ENCODE results near the gene EPHA2.
"Not testable (repeated sequence)": the region's sequence is repeated elsewhere in the genome, so short reads cannot be mapped to it uniquely, and the experiment has no call there.

The EPHA2 gene

DNA sequence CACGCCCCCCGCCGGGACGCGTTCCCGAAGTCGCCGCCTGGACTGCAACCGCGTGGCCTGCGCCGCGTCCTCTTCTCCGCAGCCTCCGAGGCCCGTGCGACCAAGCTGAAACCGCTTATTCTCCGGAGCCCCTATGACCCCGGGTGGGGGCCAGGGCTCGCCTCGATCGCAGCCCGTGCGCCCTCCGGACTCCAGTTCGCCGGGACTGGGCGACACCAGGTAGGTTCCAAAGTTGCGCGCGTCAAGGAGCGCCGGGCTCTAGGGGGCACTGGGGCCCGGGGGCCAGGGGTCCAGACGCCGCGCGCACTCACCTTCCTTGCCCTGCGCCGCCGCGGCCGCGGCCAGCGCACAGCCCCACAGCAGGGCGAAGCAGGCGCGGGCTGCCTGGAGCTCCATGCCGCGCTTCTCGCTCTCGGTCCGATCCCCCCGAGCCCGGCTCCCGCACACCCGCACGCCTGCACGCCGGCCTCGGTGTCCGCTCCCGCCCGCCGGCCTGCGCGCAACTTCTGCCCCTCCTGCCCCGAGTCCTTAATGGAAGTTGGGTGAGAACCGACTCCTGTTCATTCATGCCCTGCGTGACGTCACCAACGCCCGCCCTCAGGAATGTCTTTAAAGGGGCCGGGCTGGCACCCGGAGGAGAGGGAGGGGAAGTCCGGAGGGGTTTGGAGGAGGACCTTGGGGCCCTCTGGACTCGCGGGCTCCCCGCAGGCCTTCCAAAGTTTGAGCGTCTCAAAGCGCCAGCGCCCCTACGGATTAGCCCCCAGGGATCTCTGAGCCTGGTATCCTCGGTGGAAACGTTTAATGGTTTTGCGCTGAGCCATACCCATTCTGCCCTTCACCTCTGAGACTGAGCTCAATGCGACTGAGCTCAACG is at the start of gene EPHA2:
TSS of gene EPHA2 (minus strand) at position 533 of the 874 bp plus-strand sequence. CDS start at position 396, 137 bp downstream.
- DNase-seq: peak; percentile 78

DNA sequence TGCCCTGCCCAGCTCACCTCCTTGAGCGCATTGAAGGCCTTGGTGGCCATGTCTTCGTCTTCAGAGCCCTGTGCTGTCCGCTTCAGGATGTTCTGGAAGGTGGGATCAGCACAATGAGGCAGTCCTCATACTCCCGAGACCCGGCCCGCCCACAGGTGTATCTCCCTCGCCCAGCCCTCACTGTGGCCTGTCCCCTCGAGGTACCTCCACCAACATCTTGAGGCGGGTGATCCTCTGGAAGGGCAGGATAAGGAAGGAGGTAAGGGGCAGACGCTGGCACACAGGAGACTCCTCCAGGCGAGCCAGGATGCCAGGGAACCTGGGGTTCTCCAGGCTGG is 49.4 kb upstream of the EPHA2 start:
- no peak for DNase-seq

DNA sequence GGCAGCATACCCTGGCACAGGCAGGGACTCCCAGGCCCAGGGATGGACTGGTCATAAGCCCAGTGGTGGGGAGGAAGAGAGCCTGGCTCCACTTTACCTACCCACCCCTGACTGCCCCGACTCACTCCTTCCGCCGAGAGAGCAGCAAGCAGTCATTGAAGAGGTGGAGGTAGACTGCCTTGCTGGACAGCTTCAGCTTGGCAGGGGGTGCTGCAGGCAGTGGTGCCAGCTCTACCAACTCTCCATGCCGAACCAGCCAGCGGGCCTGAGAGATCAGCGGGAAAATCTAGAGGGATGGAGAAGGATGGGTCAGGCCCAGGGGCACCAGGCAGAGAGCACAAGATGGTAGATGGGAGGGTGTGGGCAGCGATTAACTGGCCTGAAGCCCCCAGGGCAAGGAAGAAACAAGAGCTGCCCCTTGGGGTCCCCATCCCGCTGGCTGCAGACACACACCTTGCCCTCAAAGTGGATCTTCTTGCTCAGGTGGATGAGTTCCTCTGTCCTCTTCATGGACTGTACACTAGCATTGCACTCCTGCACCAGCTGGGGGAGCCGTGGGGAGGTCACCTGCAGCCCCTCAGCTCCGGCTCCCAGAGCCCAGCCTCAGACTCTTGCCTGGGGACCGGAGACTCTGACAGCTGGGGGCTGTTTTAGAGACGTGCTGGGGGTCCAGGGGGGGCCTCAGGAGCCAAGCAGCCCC is 48.9 kb upstream of the EPHA2 start:
- peak; percentile 52 for DNase-seq

DNA sequence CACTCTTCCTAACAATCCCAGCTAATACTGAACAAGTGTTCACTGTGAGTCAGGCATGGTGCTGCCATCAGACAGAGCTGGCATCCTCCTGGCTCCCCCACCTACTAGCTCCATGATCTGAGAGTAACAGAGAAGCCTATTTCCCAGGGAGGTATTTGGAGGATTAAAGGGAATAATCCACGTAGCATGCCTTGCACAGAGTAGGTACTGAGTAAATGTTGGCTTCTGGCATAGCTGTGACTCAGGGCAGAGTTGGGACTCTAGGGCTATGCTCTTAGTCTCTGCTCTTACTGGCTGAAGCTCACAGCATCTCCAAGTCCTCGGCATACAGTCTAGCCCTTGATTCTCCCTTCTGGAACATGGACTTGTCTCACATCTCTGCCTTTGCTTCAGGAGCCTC is 48.3 kb upstream of the EPHA2 start:
- DNase-seq: no peak

DNA sequence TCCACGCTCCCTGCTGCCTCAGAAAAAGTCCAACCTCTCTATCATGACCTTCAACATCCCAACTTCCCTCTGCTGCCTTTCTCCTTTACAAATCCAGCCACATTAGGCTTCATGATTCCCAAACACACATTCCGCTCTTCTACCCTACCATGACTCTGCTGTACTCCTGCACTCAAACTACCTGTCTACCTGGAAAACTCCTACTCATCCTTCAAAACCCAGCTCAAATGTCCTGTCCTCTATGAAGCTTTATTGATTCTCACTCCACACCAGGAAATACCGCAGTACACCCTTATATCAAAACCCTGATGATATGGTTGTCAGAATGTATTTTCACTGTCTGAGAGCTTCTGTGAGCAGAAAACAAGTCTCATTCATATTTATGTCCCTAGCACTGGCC is 47.7 kb upstream of the EPHA2 start:
- no peak for DNase-seq

DNA sequence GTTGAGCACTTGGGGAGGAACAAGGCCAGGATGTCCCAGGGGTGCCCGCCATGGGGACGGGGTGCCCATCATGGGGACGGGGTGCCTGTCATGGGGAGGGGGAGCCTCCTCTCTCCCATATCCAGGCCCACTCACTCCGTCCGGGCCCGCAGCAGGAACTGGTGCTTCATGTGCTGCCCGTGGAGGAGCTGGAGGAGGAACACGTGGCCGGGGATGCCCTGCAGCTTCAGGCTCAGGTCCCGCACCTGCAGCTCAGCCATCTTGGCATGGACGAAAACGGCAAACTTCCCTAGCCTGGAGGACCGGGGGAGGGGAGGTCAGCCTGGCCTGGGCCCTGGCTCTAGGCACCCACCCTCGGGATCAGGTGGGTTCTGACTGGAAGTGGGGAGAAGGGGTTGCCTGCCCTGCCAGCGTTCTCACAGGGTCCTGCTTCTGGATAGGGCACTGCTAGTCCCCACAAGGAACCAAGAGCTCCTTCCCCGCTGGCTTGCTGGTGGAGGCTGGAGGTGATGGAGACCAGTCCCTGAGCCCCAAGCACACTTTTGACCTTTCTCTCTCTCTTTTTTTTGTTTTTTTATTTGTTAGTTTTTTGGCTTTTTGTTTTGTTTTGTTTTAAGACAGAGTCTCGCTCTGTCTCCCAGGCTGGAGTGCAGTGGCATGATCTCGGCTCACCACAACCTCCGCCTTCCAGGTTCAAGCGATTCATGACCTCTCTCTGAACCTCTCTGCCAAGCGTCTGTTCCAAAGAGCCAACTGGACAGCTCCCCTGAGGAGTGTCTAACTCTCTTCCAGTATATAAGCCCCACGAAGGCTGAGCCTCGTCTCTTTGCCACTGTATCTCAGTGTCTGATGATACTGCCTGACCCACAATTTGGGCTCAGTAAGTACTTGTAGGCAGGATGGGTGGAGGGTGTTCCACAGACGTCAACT is 46.7 kb upstream of the EPHA2 start:
- no peak for DNase-seq

DNA sequence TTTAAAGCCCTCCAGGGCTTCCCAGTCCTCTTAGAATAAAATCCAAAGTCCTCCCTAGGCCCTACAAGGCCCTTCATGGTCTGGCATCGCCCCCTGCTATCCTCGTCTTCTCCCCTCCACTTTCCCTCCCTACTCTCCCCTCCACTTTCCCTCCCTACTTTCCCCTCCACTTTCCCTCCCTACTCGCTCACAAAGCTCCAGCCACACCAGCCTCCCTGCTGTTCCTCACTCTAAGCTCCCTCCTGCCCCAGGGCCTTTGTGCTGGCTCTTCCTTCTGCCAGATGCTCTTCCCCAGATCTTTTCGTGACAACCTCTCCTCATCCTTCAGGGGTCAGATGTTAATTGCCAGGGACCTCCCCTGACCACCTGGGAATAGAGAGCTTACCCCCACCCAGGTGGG is 43.8 kb upstream of the EPHA2 start:
- DNase-seq: no peak

DNA sequence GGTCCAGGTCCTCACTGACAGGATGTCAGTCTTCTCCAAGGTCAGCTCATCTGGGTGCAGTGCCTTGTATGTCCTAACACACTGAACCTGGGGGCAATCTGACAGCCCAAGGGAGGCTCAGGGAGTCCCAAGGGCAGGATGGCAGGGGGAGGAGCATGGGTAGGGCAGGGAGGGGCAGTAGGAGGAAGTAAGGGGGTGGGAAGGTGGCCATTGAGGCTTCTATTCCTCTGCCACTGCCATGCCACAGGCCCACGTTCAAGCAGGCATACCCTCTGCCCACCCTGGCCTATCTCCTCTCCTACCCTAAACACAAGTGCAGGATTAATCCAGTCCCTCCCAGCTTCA is 43.3 kb upstream of the EPHA2 start:
- DNase-seq: no peak

DNA sequence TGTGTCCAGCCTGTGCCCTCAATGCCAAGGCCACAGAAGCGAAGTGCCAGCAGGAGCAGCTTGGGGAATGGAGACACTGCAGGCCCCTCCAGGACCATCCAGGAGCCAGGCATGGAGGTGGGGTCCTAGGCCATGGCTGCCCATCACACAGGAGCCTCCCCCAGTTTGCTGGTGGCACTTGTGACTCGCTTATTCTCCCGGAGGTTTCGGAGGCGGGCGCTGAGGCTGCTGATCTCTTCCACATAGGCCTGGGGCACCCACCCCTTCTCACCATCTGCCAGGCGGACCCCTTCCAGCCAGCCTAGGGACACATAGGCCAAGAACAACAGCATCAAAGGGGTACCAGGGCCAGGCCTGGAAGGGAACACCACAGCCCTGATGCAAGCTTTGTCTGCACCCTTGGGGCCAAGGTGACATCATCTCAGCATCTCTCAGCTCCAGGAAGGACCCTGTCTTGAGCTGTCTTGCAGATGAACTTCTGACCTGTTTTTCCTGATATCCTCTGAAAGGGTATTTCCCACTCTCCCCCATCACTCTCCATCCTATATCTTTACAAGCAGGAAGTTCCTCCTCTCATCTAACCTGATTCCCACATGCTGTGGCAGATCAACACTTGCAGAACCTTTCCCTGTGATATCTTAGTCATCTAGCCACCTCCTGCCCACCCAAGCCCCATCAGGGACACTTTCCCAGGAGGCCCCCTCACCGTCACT is 42.7 kb upstream of the EPHA2 start:
- no peak for DNase-seq

DNA sequence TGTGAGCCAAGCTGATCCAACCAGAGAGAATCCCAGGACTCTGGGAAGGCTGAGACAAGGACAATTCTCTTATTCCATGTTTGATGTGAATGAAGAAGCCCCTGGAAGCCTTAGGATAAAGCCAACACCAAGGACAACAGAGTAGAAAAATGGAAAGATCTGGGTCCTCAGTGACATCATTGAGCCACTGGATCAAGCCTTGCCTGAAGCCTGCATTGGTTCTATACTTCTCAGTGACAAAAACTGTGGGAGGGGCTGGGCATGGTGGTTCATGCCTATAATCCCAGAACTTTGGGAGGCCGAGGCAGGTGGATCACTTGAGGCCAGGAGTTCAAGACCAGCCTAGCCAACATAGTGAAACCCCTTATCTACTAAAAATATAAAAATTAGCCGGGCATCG is 41.0 kb upstream of the EPHA2 start:
- no peak for DNase-seq

DNA sequence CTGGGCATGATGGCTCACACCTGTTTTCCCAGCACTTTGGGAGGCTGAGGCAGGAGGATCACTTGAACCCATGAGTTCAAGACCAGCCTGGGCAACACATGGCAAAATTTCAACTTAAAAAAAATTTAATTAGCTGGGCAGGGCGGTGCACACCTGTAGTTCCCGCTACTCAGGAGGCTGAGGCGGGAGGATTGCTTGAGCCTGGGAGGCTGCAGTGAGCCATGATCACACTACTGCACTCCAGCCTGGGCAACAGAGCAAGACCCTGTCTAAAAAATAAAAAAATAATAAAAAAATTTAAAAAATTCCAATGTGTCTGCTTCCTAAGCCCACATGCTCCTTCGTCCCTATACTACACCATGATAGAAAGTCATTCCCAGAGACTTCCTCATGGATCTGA is 40.3 kb upstream of the EPHA2 start:
- not testable (repeated sequence) for DNase-seq

DNA sequence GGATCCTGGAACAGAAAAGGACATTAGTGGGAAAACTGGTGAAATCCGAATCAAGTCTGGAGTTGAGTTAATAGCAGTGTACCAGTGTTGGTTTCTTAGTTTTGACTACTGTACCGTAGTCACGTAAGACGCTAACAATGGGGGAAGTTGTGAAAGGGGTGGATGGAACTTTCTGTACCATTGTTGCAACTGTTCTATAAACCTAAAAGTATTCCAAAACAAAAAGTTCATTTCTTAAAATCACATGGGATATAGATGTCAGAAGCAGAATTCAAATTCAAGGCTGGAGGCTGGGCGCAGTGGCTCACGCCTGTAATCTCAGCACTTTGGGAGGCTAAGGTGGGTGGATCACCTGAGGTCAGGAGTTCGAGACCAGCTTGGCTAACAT is 39.6 kb upstream of the EPHA2 start:
- no peak for DNase-seq

DNA sequence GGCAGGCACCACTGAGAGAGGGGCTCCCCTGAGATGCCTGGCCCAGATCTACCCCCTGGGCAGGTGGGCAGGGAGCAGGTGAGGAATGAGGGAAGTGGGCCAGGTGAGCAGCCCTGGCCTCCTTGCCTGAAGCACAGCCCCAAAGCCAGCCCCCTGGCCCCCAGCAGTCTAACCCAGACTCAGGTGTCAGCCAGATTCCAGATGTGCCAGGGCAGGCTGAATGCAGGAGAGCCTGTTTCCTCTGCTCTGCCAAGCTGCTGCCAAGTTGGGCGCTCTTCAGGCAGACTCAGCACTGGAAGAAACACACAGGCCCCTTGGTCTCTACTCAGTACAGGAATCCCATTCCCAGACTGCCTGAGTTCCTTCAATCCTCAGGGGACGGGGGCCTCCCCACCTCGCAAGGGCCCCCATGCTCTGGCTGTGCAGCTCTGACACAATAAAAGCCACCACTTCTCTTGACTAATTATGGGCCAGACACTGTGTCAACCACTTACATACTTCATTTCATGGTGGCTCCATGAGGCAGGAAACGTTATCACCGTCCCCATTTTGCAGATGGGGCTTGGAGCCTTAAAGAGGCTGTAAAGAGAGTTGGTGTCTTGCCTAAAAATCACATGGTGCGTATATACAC is 36.2 kb upstream of the EPHA2 start:
- peak; percentile 28 for DNase-seq

DNA sequence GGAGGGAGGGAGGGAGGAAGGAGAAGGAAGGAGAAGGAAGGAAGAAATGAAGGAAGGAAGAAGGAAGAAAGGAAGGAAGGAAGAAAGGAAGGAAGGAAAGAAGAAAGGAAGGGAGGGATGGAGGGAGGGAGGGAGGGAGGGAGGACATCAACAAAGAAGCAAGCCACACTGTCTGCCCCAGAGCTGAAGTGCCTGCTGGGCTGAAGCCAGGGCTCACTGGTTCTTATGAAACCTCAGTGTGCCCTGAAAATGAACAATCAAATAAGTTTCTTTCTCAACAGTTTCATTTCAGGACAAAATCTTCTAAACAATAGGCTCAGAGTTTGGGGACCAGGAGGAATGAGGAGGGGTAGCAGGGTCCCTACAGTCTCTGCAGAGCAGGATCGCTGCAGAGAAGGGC is 35.4 kb upstream of the EPHA2 start:
- DNase-seq: no peak

DNA sequence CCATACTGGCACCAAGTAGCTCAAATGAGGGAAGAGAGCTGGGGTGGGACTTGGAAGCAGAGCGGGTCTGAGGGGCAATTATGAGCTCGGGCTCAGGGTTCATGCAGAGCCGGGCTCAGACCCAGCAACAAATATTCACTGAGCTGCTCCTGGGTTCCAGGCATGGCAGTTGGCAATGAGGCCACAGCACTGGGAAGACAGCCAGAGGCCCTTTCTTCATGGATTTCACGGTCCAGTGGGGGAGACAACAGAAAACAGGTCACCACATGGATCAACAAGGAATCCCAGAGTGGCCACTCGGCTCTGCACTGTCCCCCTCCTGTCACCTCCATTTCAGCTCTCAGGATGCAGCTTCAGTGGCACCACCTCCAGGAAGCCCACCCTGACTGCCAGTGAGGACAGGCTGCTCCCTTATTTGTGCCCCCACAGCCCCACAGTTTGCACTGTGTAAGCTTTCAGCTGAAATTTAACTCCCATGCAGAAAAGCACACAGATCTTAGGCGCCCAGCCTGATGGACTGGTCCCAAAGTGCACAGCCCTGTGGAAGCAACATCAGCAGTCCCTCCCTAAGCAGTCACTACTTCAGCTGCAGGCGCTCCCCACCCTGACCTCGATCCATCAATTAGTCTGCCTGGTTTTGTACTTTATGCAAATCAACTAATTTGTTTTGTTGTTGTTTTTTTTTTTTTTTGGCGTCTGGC is 34.2 kb upstream of the EPHA2 start:
- peak; percentile 63 for DNase-seq

DNA sequence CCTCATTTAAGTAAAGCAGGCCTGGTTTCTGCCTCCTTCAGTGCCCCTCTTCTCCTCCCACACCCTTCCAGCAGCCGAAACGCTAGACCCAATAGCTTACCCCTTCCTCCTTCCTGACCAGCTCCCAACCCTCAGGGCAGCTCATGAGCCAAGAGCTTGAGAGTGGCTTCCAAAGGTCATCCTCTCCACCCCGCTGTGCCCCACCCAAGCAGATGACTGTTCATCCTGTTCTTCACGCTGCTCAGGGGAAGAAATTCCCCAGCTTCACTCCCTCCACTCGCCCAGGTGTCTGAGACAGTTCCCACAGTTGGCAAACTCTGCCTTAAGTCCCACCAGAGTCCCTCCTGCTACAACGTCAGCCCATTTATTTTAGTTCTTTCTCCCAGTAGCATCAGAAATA is 33.1 kb upstream of the EPHA2 start:
- DNase-seq: no peak

DNA sequence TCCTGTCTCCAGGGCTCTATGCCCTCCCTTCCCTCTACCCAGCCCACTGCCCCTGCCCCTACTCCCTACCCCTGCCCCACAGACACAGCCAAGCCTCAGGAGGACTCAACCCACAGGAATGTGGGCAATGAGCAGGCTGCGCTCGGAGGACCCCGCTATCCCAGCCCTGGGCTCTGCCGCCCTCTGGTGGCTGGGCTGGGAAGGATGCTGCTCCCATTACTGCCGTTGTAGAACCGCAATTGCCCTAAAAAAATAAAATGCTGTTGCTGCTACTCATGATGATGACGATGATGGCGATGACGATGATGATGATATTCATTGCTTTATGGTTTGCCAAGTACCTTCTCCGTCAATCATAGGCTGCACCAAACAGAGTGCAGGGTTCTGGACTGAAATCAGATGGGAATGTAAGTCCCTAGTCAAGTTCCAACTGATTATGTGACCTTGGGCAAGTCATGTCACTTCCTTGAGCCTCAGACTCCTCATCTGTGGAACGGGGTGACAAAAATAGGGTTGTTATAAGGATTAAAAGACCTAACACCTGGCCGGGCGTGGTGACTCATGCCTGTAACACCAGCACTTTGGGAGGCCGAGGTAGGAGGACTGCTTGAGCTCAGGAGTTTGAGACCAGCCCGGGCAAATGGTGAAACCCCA is 32.0 kb upstream of the EPHA2 start:
- DNase-seq: peak; percentile 53

DNA sequence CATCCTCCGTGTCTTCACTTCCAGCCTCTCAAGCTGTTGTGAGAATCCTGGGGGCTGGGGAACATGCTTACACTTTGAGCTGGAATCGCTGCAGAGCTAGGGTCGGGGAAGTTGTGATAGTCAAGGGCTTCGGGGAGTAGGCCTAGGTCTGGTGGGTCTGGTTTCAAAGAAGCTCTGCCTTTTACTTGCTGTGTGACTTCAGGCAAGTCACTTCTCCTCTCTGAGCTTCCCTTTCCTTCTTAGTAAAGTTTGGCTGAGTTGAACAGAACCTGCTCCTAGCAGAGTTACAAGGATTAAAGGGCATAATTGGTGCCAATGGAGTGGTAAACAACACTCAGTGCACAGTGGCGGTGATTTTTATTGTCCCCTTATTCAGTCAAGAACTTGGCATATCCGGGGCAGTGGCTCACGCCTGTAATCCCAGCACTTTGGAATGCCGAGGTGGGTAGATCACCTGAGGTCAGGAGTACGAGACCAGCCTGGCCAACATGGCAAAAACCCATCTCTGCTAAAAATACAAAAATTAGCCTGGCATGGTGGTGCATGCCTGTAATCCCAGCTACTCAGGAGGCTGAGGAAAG is 30.9 kb upstream of the EPHA2 start:
- DNase-seq: no peak

DNA sequence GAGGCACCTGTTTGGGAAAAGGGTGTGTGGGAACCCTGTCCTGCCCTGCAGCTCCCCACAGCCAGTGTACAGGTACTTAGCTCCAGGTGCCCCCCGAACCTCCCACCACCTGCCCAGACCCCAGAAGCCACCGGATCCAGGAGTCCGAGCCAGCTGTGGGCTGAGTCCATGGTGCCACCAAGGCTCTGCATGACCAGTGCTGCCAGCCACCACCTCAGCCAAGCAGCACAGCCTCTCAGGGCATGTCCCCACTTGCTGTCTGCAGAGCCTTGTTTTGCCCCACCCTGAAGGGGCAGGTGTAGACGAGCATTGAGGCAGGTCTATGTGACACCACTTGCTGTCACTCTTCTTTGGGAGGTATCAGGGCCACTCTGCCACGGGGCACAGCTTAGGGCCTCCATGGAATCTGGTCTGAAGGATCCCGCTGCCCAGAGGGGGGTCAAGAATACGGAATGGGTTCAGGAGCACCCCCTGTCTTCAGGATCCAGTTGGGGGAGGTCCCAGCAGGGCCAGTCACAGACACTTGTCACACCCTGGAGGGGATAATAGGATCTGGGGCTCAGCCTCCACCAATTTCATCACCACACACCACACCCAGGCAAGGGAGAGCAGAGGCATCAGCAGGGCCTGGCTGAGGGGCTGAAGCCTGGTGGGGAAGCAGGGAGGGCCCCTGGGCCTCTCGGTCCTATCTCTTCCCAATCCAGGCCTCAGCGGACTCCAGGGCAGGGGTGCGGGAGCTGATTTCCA is 28.9 kb upstream of the EPHA2 start:
- no peak for DNase-seq
